HepG2 (cell line): ENCODE results near the gene A3GALT2. TPM values are rescaled to one million over a fixed set of nuclear protein-coding genes. Genes with fewer than 3 reads are reported as not detected.
A peak's percentile ranks its signal among the peaks of the same experiment; 100 is the strongest.

Source experiments
- FOXK1 ChIP-seq: sonication (generic); formaldehyde crosslinking; IDR thresholded peaks from 2 replicates; pipeline ENCODE4 v1.4.0; 2020; ENCODE audit warnings: low read depth, missing genetic modification reagents, borderline replicate concordance
- HNF1A ChIP-seq, 2 experiments: sonication (generic) in 1 of 2; formaldehyde crosslinking in 1 of 2; IDR thresholded peaks; 2 replicates each; pipeline versions ENCODE4 v1.4.0 to v1.6.1; 2016 to 2020; ENCODE audit warnings: borderline replicate concordance in 1 of 2, low read depth in 1 of 2, mild to moderate bottlenecking in 1 of 2, missing genetic modification reagents in 1 of 2
- ISL2 ChIP-seq: sonication (generic); formaldehyde crosslinking; IDR thresholded peaks from 2 replicates; pipeline ENCODE4 v1.5.0; 2020; ENCODE audit warnings: missing genetic modification reagents
- PATZ1 ChIP-seq: sonication (generic); formaldehyde crosslinking; IDR thresholded peaks from 2 replicates; pipeline ENCODE4 v1.4.0; 2020; ENCODE audit warnings: missing genetic modification reagents
- SUZ12 ChIP-seq: fragments of 150-350 bp; IDR thresholded peaks from 2 replicates; pipeline ENCODE4 v1.6.1; 2014; ENCODE audit warnings: low read depth, low read length
- TCF7 ChIP-seq: sonication (generic); IDR thresholded peaks from 2 replicates; pipeline ENCODE4 v1.6.1; 2016; ENCODE audit warnings: antibody characterized with exemption, low read depth
- ZBTB7A ChIP-seq: sonication (generic); formaldehyde crosslinking; IDR thresholded peaks from 2 replicates; pipeline ENCODE4 v1.8.0; 2022; ENCODE audit warnings: mild to moderate bottlenecking, missing genetic modification reagents
- ZFP90 ChIP-seq: sonication (generic); formaldehyde crosslinking; IDR thresholded peaks from 2 replicates; pipeline ENCODE4 v1.8.0; 2022; ENCODE audit warnings: missing genetic modification reagents, mild to moderate bottlenecking, inconsistent platforms, borderline replicate concordance
- ZNF263 ChIP-seq: sonication (generic); formaldehyde crosslinking; IDR thresholded peaks from 2 replicates; pipeline ENCODE4 v1.4.0; 2020; ENCODE audit warnings: missing genetic modification reagents
- ZNF800 ChIP-seq: sonication (generic); formaldehyde crosslinking; IDR thresholded peaks from 2 replicates; pipeline ENCODE4 v1.4.0; 2020; ENCODE audit warnings: missing genetic modification reagents
- ZNF878 ChIP-seq: sonication (generic); formaldehyde crosslinking; IDR thresholded peaks from 2 replicates; pipeline ENCODE4 v1.8.1; 2023; ENCODE audit warnings: mild to moderate bottlenecking, missing genetic modification reagents, moderate library complexity
- polyA plus RNA-seq, 8 experiments: library from polyadenylated mRNA; depleted of rRNA in 3 of 8; stranded (reverse) in 7 of 8; unstranded in 1 of 8; fragments of >200 nt; fragmentation: Illumina TruSeq in 4 of 8; extraction: Trizol in 4 of 8; gene quantifications; 2 replicates each; pipeline versions ENCODE4 v1.2.1 to v1.2.3, GENCODE V29; 2011 to 2016; ENCODE audit warnings: low read depth in 4 of 8, missing spikeins in 1 of 8, mixed read lengths in 1 of 8; ENCODE audit not compliant: insufficient read depth in 1 of 8
- total RNA-seq, 5 experiments: library from RNA; depleted of rRNA; stranded (reverse); fragments of >200 nt; fragmentation: Illumina TruSeq; extraction: Trizol; gene quantifications; 2 replicates each; pipeline ENCODE4 v1.2.3, GENCODE V29; 2016; ENCODE audit warnings: low read depth in 1 of 5
- TF ChIP-seq, protein P1 (sequence below): IDR thresholded peaks from 2 replicates; pipeline ENCODE4 v1.6.1; 2016; ENCODE audit warnings: low read depth, control low read depth
- TF ChIP-seq, protein P2 (sequence below): sonication (generic); formaldehyde crosslinking; IDR thresholded peaks from 2 replicates; pipeline ENCODE4 v1.8.0; 2022; ENCODE audit warnings: missing genetic modification reagents, low read depth, mild to moderate bottlenecking, borderline replicate concordance
- TF ChIP-seq, protein P3 (sequence below): sonication (generic); IDR thresholded peaks from 2 replicates; pipeline ENCODE4 v1.6.1; 2016; ENCODE audit warnings: low read depth, borderline replicate concordance
- TF ChIP-seq, protein P4 (sequence below): IDR thresholded peaks from 2 replicates; pipeline ENCODE4 v1.6.1; 2018; ENCODE audit warnings: missing genetic modification reagents, mild to moderate bottlenecking, missing compliant biosample characterization

Gene A3GALT2
- total and polyA plus RNA-seq, 2 of the 13 experiments (the other 11 are each of a cell fraction or from before 2014, with no cell fraction given) = not detected

GRCh38 chr1:33342041-33342723, 21.3 kb upstream of the A3GALT2 start (continued):
- peak; percentile 94 for TF ChIP-seq FOXK1
- TF ChIP-seq PATZ1 (CRISPR knock-in tag) = peak; percentile 99
- TF ChIP-seq, protein P1, sequence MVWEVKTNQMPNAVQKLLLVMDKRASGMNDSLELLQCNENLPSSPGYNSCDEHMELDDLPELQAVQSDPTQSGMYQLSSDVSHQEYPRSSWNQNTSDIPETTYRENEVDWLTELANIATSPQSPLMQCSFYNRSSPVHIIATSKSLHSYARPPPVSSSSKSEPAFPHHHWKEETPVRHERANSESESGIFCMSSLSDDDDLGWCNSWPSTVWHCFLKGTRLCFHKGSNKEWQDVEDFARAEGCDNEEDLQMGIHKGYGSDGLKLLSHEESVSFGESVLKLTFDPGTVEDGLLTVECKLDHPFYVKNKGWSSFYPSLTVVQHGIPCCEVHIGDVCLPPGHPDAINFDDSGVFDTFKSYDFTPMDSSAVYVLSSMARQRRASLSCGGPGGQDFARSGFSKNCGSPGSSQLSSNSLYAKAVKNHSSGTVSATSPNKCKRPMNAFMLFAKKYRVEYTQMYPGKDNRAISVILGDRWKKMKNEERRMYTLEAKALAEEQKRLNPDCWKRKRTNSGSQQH (CRISPR knock-in tag) = peak; percentile 93; the same call in 1 of the 2 replicates
- peak; percentile 42 for TF ChIP-seq TCF7
- peak; percentile 82 for TF ChIP-seq ZNF878 (CRISPR knock-in tag)
- TF ChIP-seq, protein P2, sequence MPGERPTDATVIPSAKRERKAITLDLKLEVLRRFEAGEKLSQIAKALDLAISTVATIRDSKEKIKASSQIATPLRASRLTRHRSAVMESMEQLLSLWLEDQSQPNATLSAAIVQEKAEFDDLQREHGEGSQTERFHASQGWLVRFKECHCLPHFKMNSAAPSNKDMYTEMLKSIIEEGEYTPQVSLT = no peak
- TF ChIP-seq ZNF263 = peak; percentile 42; the same call in 1 of the 2 replicates
- TF ChIP-seq HNF1A (IDR thresholded peaks at IDR 0.05; ENCODE audit: low read depth) = peak; percentile 87
- TF ChIP-seq HNF1A (CRISPR knock-in tag; IDR thresholded peaks at IDR 0.05; ENCODE audit: borderline replicate concordance) = peak; percentile 93; the same call in 1 of the 2 replicates
- no peak for TF ChIP-seq SUZ12
- TF ChIP-seq ISL2 (CRISPR knock-in tag) = peak; percentile 88
- peak; percentile 58; the same call in 1 of the 2 replicates for TF ChIP-seq ZBTB7A (CRISPR knock-in tag)
- TF ChIP-seq ZNF800 (CRISPR knock-in tag) = peak; percentile 83; the same call in 1 of the 2 replicates
- peak; percentile 65; the same call in 1 of the 2 replicates for TF ChIP-seq ZFP90 (CRISPR knock-in tag)
- TF ChIP-seq, protein P3, sequence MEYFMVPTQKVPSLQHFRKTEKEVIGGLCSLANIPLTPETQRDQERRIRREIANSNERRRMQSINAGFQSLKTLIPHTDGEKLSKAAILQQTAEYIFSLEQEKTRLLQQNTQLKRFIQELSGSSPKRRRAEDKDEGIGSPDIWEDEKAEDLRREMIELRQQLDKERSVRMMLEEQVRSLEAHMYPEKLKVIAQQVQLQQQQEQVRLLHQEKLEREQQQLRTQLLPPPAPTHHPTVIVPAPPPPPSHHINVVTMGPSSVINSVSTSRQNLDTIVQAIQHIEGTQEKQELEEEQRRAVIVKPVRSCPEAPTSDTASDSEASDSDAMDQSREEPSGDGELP = peak; percentile 99
- TF ChIP-seq, protein P4, sequence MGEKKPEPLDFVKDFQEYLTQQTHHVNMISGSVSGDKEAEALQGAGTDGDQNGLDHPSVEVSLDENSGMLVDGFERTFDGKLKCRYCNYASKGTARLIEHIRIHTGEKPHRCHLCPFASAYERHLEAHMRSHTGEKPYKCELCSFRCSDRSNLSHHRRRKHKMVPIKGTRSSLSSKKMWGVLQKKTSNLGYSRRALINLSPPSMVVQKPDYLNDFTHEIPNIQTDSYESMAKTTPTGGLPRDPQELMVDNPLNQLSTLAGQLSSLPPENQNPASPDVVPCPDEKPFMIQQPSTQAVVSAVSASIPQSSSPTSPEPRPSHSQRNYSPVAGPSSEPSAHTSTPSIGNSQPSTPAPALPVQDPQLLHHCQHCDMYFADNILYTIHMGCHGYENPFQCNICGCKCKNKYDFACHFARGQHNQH = peak; percentile 94; the same call in 1 of the 2 replicates
